ENCODE measurements around the gene TMEM184B.

The TMEM184B gene

GRCh38 chr22:38289583-38290082 is 16.8 kb upstream of the TMEM184B start:
- H3K4me3 ChIP-seq (ENCODE audit: low read length) = no peak overlapping the region
- DNase-seq (ENCODE audit: low read depth) = no peak
- no peak for TF ChIP-seq CTCF (conservative IDR thresholded peaks at IDR 0.05; ENCODE audit: low read depth, low read length)

GRCh38 chr22:38286915-38287669 is 14.3 kb upstream of the TMEM184B start:
- DNase-seq (ENCODE audit: low read depth) = no peak
- TF ChIP-seq CTCF (conservative IDR thresholded peaks at IDR 0.05; ENCODE audit: low read depth, low read length) = no peak
- H3K4me3 ChIP-seq (ENCODE audit: low read length) = no peak overlapping the region

- no peak for TF ChIP-seq CTCF (conservative IDR thresholded peaks at IDR 0.05; ENCODE audit: low read depth, low read length)
- no peak overlapping the region for H3K4me3 ChIP-seq (ENCODE audit: low read length)
- DNase-seq (ENCODE audit: low read depth) = no peak
These were observed 12.2 kb upstream of the TMEM184B start for GRCh38 chr22:38285018-38285417.

GRCh38 chr22:38284042-38284402 is 11.2 kb upstream of the TMEM184B start:
- DNase-seq (ENCODE audit: low read depth) = no peak
- H3K4me3 ChIP-seq (ENCODE audit: low read length) = no peak overlapping the region
- no peak for TF ChIP-seq CTCF (conservative IDR thresholded peaks at IDR 0.05; ENCODE audit: low read depth, low read length)

- no peak for TF ChIP-seq CTCF (conservative IDR thresholded peaks at IDR 0.05; ENCODE audit: low read depth, low read length)
- DNase-seq (ENCODE audit: low read depth) = no peak
- no peak overlapping the region for H3K4me3 ChIP-seq (ENCODE audit: low read length)
These were observed 9.6 kb upstream of the TMEM184B start for GRCh38 chr22:38282397-38282796.

GRCh38 chr22:38276166-38276565 is 3.4 kb upstream of the TMEM184B start:
- H3K4me3 ChIP-seq (ENCODE audit: low read length) = no peak overlapping the region
- DNase-seq (ENCODE audit: low read depth) = no peak
- no peak for TF ChIP-seq CTCF (conservative IDR thresholded peaks at IDR 0.05; ENCODE audit: low read depth, low read length)

- no peak for TF ChIP-seq CTCF (conservative IDR thresholded peaks at IDR 0.05; ENCODE audit: low read depth, low read length)
- DNase-seq (ENCODE audit: low read depth) = no peak
- peak overlapping the region; percentile 73 for H3K4me3 ChIP-seq (ENCODE audit: low read length)
These were observed 471 bp upstream of the TMEM184B start for GRCh38 chr22:38273135-38273826.

Measured in retinal pigment epithelial cell (primary cell).